HCT116 (cell line): Measurements from ENCODE around the gene BNIPL. TPM values are rescaled to one million over a fixed set of nuclear protein-coding genes. Genes with fewer than 3 reads are reported as not detected.

Source experiments
- ATAC-seq: fragments of 200-7000 bp; cut with Tn5 transposase; 2 replicates; pipeline ENCODE4 v1.9.1; 2020; ENCODE audit warnings: mild to moderate bottlenecking, moderate library complexity
- BruUV-seq: library from RNA; stranded (reverse); fragments of 400-500 nt; replicated peaks from 2 replicates; lab custom pipeline; 2021; lab: Mats Ljungman, UMichigan
- CTCF ChIA-PET: fragments of 300-600 bp; sonication (Branson Sonifier 250); formaldehyde crosslinking; loops from one replicate; lab custom pipeline; 2021; ENCODE audit warnings: antibody characterized with exemption; lab: Charles Lee
- POLR2A ChIA-PET: fragments of 300-600, 350-600 bp; sonication (Branson Sonifier 250); formaldehyde crosslinking; loops from one replicate; lab custom pipeline; 2021; ENCODE audit warnings: antibody characterized with exemption; lab: Charles Lee
- RAD21 ChIA-PET, 2 experiments: fragments of 300-600 bp; sonication (Branson Sonifier 250); formaldehyde crosslinking; loops; one replicate each; lab custom pipeline; 2023; ENCODE audit warnings: low total read pairs in 2 of 2; ENCODE audit not compliant: uncharacterized antibody in 2 of 2, unreplicated experiment in 2 of 2, low non-redundant PET in 1 of 2; lab: Charles Lee
- DNase-seq: peaks from one replicate; pipeline ENCODE4 v3.0.0-alpha.2; 2010; ENCODE audit warnings: low read depth, low spot score
- H2AFZ ChIP-seq: fragments of 200-600 bp; shearing (Covaris generic), sonication (generic); 2 replicates; pipeline ENCODE4 v1.6.1; 2017; ENCODE audit warnings: low read depth, mixed run types, mixed read lengths, antibody characterized with exemption, low read length; ENCODE audit not compliant: poor library complexity, severe bottlenecking
- H3K27ac ChIP-seq: 2 replicates; pipeline ENCODE4 v1.5.1; 2012; ENCODE audit warnings: low read depth, low read length
- H3K27me3 ChIP-seq: fragments of 200-600 bp; sonication (generic); 2 replicates; pipeline ENCODE4 v1.6.1; 2016; ENCODE audit warnings: mixed run types, low read length, mixed read lengths; ENCODE audit not compliant: insufficient read depth
- H3K36me3 ChIP-seq, 2 experiments: fragments of 200-500 bp in 1 of 2; fragments of 200-600 bp in 1 of 2; sonication (Bioruptor generic) in 1 of 2; sonication (generic) in 1 of 2; 2 replicates each; pipeline versions ENCODE4 v1.5.1 to v1.6.1; 2014 to 2016; ENCODE audit warnings: low read length in 2 of 2, inconsistent platforms in 1 of 2, mixed read lengths in 1 of 2, mixed run types in 1 of 2; ENCODE audit not compliant: insufficient read depth in 2 of 2, control insufficient read depth in 1 of 2
- H3K4me1 ChIP-seq, 2 experiments: fragments of 200-600 bp in 1 of 2; sonication (generic) in 1 of 2; 2 replicates each; pipeline versions ENCODE4 v1.5.1 to v1.6.1; 2012 to 2017; ENCODE audit warnings: low read length in 2 of 2, inconsistent platforms in 1 of 2, mild to moderate bottlenecking in 1 of 2, mixed read lengths in 1 of 2, mixed run types in 1 of 2, moderate library complexity in 1 of 2; ENCODE audit not compliant: insufficient read depth in 2 of 2, control insufficient read depth in 1 of 2
- H3K4me2 ChIP-seq: fragments of 200-600 bp; sonication (generic); 2 replicates; pipeline ENCODE4 v1.6.1; 2017; ENCODE audit warnings: mixed run types, low read length, mixed read lengths
- H3K4me3 ChIP-seq, 2 experiments: fragments of 200-600 bp in 1 of 2; sonication (generic) in 1 of 2; replicated peaks in 1 of 2; 2 replicates each; pipeline ENCODE4 v1.5.1; 2011 to 2016; ENCODE audit warnings: low read length in 2 of 2, control low read depth in 1 of 2, low read depth in 1 of 2, mild to moderate bottlenecking in 1 of 2, mixed read lengths in 1 of 2, mixed run types in 1 of 2
- H3K79me2 ChIP-seq: fragments of 200-600 bp; sonication (generic); 2 replicates; pipeline ENCODE4 v1.6.1; 2017; ENCODE audit warnings: mild to moderate bottlenecking, mixed run types, low read length, moderate library complexity, mixed read lengths; ENCODE audit not compliant: insufficient read depth
- H3K9ac ChIP-seq: fragments of 200-600 bp; sonication (generic); 2 replicates; pipeline ENCODE4 v1.6.1; 2016; ENCODE audit warnings: low read length, mixed read lengths
- H3K9me2 ChIP-seq: fragments of 200-600 bp; sonication (generic), shearing (Covaris generic); 2 replicates; pipeline ENCODE4 v1.6.1; 2017; ENCODE audit warnings: mixed run types, mild to moderate bottlenecking, moderate library complexity; ENCODE audit not compliant: insufficient read depth
- H3K9me3 ChIP-seq, 2 experiments: fragments of 200-500 bp in 1 of 2; fragments of 200-600 bp in 1 of 2; sonication (Bioruptor generic) in 1 of 2; sonication (generic) in 1 of 2; 2 replicates each; pipeline ENCODE4 v1.6.1; 2014 to 2017; ENCODE audit warnings: low read length in 2 of 2, mixed read lengths in 2 of 2, inconsistent platforms in 1 of 2, low read depth in 1 of 2, mild to moderate bottlenecking in 1 of 2, mixed run types in 1 of 2, moderate library complexity in 1 of 2; ENCODE audit not compliant: control insufficient read depth in 1 of 2, insufficient read depth in 1 of 2
- H4K20me1 ChIP-seq: fragments of 200-600 bp; sonication (generic), shearing (Covaris generic); 2 replicates; pipeline ENCODE4 v1.6.1; 2017; ENCODE audit warnings: mixed run types, mild to moderate bottlenecking, moderate library complexity; ENCODE audit not compliant: insufficient read depth
- CEBPB ChIP-seq: IDR thresholded peaks from 2 replicates; pipeline ENCODE4 v1.6.1; 2012; ENCODE audit warnings: low read depth
- ELF1 ChIP-seq: IDR thresholded peaks from 2 replicates; pipeline ENCODE4 v1.6.1; 2012; ENCODE audit warnings: low read depth, borderline replicate concordance
- JUND ChIP-seq: IDR thresholded peaks from 2 replicates; pipeline ENCODE4 v1.6.1; 2012
- POLR2AphosphoS5 ChIP-seq: IDR thresholded peaks from 2 replicates; pipeline ENCODE4 v1.6.1; 2011; ENCODE audit warnings: mild to moderate bottlenecking, low read depth, low read length, moderate library complexity
- RAD21 ChIP-seq: IDR thresholded peaks from 2 replicates; pipeline ENCODE4 v1.6.1; 2012; ENCODE audit warnings: low read depth, mild to moderate bottlenecking
- SP1 ChIP-seq: IDR thresholded peaks from 2 replicates; pipeline ENCODE4 v1.6.1; 2012; ENCODE audit warnings: low read depth
- SRF ChIP-seq: IDR thresholded peaks from 2 replicates; pipeline ENCODE4 v1.6.1; 2012; ENCODE audit warnings: low read depth
- ZNF274 ChIP-seq: fragments of 200-500 bp; sonication (Bioruptor generic); IDR thresholded peaks from 2 replicates; pipeline ENCODE4 v1.6.1; 2014; ENCODE audit warnings: mild to moderate bottlenecking, low read depth, low read length, inconsistent platforms
- intact Hi-C: fragments of 100-400 bp; cut with micrococcal nuclease; formaldehyde crosslinking; loops from 2 replicates; pipeline ENCODE4 v1.10.0; 2022
- total RNA-seq: library from RNA; stranded (reverse); gene quantifications from one replicate; pipeline ENCODE4 v1.2.1, GENCODE V29; 2021; ENCODE audit not compliant: unreplicated experiment

The BNIPL gene
- total RNA-seq, 1 experiment from 2014 or later, result 0.86 TPM

GRCh38 chr1:151049458-151049857, 13.1 kb downstream of the BNIPL start:
- H3K4me3 ChIP-seq, result no peak overlapping the region
- no peak overlapping the region for H3K27ac ChIP-seq
- H3K9me3 ChIP-seq, result no peaks in the 10 kb centered on the region
- RAD21 ChIA-PET, result no interaction called here
- no peak overlapping the region for H2AFZ ChIP-seq
- no peaks in the 10 kb centered on the region for H4K20me1 ChIP-seq
- BruUV-seq, result no TSS peak
- no peaks in the 10 kb centered on the region for H3K4me1 ChIP-seq
- no peaks in the 10 kb centered on the region for H3K27me3 ChIP-seq
- H3K79me2 ChIP-seq, result no peaks in the 10 kb centered on the region
- CTCF ChIA-PET, result no interaction called here
- no peak overlapping the region for H3K9ac ChIP-seq
- no peak for ATAC-seq
- H3K36me3 ChIP-seq, result peaks cover 11 to 24% of the 10 kb centered on the region in 2 experiments; a peak in 3 of 4 replicates
- intact Hi-C loops, result no loop called here
- POLR2A ChIA-PET, result no interaction called here
- DNase-seq, result no peak
- H3K9me2 ChIP-seq, result no peaks in the 10 kb centered on the region
- H3K4me2 ChIP-seq, result no peak overlapping the region
- TF ChIP-seq RAD21, result no peak
- TF ChIP-seq POLR2AphosphoS5, result 0 out of 2 replicates have a peak, but pooled peaks have one; percentile 10
- TF ChIP-seq ZNF274, result no peak
- TF ChIP-seq ELF1, result no peak
- no peak for TF ChIP-seq SRF
- TF ChIP-seq SP1, result no peak
- TF ChIP-seq JUND, result no peak

- CTCF ChIA-PET, result no interaction called here
- DNase-seq (no peak), ATAC-seq (no peak)
- H2AFZ ChIP-seq, result no peak overlapping the region
- peaks cover 16 to 31% of the 10 kb centered on the region in 2 experiments for H3K36me3 ChIP-seq
- no peak overlapping the region for H3K27ac ChIP-seq
- no peaks in the 10 kb centered on the region; a peak in 1 of 4 replicates for H3K4me1 ChIP-seq
- no TSS peak for BruUV-seq
- H3K9me3 ChIP-seq, result no peaks in the 10 kb centered on the region
- no peaks in the 10 kb centered on the region for H3K9me2 ChIP-seq
- no peak overlapping the region for H3K9ac ChIP-seq
- no peak overlapping the region for H3K4me2 ChIP-seq
- H3K27me3 ChIP-seq, result no peaks in the 10 kb centered on the region
- intact Hi-C loops, result no loop called here
- H3K4me3 ChIP-seq, result no peak overlapping the region
- TF ChIP-seq CEBPB (no peak), ELF1 (no peak), SP1 (no peak)
- no peaks in the 10 kb centered on the region for H4K20me1 ChIP-seq
- RAD21 ChIA-PET, result no interaction called here
- POLR2A ChIA-PET, result no interaction called here
- peaks cover 4% of the 10 kb centered on the region; the same call in 1 of the 2 replicates for H3K79me2 ChIP-seq
These were observed 13.8 kb downstream of the BNIPL start for GRCh38 chr1:151050051-151050688.
